M059J (cell line): ENCODE data around the gene WASHC2C. TPM values are rescaled to one million over a fixed set of nuclear protein-coding genes. Genes with fewer than 3 reads are reported as not detected.
"Not testable (repeated sequence)": the region's sequence is repeated elsewhere in the genome, so short reads cannot be mapped to it uniquely, and the experiment has no call there.

Experiments
- DNase-seq: peaks from one replicate; pipeline ENCODE4 v3.0.0-alpha.2; 2012; ENCODE audit warnings: low read depth
- total RNA-seq: library from RNA; depleted of rRNA; stranded (reverse); fragments of >200 nt; shearing (Covaris generic); gene quantifications from 2 replicates; pipeline ENCODE4 v1.2.3, GENCODE V29; 2014

WASHC2C gene
- total RNA-seq, 1 experiment from 2014 or later, result 11.8 TPM

DNA sequence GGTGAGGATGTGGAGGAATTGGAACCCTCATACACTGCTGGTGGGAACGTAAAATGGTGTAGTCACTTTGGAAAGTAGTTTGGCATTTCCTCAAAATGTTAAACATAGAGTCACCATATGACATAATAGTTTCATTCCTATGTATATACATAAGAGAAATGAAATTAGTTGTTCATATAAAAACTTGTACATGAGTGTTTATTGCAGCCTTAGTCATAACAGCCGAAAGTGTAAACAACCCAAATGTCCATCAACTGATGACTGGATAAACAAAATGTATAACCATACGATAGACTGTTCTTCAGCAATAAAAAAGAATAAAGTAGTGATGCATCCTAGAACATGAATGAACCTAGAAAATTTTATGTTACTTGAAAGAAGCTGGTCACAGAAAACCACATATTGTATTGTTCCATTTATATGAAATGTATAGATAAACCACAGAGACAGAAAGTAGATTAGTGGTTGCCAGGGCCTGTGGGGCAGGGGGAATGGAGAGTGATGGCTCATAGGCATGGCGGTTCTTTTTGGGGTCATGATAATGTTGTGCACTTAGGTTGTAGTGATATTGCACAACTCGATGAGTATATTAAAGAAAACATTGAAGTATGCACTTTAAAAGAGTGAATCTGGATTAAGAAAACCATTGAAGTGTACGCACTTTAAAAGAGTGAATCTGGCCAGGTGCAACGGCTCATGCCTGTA, 44.8 kb downstream of the WASHC2C start:
- DNase-seq, result not testable (repeated sequence)

DNA sequence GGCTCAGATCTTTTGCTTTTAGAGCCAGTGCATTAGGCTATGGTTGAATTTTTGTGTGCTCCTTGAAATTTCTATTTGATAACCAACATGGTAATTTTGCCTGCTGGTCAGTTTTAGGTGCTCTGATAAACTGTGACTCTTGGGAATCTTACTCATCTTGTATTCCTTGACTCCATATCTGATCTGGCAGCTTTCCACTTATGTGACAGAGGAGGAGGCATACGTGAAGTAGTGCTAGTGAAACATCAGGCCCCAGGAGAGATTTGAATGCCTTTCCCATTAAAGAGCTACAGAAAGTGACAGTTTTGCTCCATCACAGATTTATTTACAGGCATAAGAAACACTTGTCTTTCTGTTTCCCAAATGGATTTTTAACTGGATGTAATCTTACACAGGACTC, 59.2 kb downstream of the WASHC2C start:
- DNase-seq, result not testable (repeated sequence)

DNA sequence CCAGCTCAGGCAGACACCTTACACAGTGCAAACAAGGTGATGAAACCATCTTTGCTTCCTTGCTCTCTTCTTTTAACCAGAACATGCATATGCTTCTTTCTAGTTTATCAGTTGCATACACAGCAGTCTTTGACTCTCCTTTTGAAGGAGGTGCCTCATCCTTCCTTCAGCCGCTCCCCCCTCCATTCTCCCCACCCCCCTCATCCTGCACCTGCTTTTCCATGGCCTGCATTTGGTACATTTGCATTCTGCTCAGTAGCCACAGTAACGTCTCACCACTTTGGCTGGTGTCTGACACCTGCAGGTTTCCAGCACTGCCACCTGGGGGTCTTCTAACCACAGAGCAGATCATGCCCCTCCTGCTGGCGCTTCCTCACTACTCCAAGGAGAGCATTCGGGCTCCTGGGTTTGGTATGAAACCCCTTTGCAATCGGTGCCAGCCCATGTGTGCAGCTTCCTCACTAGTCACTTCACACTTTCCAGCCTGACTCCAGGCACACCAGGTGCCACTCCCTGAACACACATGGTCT, 60.2 kb downstream of the WASHC2C start:
- DNase-seq, result not testable (repeated sequence)

- not testable (repeated sequence) for DNase-seq
Measured at GRCh38 chr10:45789991-45790390, 62.9 kb downstream of the WASHC2C start.

GRCh38 chr10:45790694-45791426, 63.8 kb downstream of the WASHC2C start:
- peak; percentile 13 for DNase-seq

DNA sequence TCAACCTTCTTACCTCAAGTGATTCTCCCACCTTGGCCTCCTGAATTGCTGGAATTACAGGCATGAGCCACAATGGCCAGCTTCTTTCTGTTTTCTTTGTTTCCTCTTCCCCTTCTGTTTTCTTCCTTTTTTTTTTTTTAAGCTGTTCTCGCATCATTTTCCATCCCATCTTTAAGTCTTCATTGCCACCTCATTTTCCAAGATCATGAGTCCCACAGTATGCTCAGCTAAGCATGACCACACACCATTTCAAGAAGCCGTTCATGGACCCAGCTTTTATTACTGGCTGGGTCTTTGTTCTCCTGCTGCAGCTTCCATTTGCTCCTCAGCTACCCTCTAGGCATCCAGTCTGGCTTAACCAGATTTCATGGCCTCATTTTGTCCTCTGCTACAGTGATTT, 67.7 kb downstream of the WASHC2C start:
- not testable (repeated sequence) for DNase-seq

- peak; percentile 88 for DNase-seq
Measured at GRCh38 chr10:45803060-45804010, 76.3 kb downstream of the WASHC2C start.

DNA sequence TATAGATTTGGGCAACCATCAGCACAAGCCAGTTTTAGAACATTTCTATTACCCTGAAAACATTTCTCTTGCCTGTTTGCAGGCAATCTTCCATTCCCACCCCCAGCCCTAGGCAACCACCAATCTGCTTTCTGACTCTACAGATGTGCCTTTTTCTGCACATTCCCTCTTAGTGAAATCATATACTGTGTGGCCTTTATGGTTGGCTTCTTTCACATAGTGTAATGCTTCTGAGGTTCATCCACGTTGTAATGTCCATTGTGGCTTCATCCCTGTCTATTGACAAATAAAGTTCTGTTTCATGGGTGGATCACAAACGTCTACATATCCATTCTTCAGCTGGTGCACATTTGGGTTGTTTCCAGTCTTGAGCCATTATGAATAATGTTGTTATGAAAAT, 77.9 kb downstream of the WASHC2C start:
- DNase-seq, result not testable (repeated sequence)

GRCh38 chr10:45809837-45810236, 82.8 kb downstream of the WASHC2C start:
- no peak for DNase-seq

DNA sequence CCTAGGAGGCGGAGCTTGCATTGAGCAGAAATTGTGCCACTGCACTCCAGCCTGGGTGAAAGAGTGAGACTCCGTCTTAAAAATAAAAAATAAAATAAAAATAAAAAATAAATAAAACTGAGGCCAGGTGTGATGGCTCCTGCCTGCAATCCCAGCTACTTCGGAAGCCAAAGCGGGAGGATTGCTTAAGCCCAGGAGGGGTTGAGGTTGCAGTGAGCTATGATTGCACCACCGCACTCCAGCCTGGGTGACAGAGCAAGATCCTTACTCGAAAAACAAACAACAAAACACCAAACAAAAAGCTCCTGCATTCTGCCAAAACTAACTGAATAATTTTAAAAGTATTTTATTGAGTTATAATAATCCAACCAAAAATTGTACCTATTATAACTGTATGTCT, 84.0 kb downstream of the WASHC2C start:
- DNase-seq, result no peak

- DNase-seq, result not testable (repeated sequence)
Measured at GRCh38 chr10:45812959-45813358, 85.9 kb downstream of the WASHC2C start.

DNA sequence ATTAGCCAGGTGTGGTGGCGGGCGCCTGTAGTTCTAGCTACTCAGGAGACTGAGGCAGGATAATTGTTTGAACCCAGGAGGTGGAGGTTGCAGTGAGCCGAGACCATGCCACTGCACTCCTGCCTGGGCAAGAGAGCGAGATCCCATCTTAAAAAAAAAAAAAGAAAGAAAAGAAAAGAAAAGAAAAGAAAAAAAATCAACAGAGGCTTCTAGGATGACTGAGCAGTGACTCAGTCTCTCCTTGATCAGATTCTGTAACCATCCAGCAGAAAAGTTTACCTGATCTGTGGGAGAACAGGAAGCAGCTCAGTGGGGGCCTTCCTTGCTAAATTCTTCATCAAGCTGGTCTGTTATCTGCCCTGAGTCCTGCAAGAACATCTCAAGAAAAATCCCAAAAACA, 87.1 kb downstream of the WASHC2C start:
- DNase-seq, result peak; percentile 49

DNA sequence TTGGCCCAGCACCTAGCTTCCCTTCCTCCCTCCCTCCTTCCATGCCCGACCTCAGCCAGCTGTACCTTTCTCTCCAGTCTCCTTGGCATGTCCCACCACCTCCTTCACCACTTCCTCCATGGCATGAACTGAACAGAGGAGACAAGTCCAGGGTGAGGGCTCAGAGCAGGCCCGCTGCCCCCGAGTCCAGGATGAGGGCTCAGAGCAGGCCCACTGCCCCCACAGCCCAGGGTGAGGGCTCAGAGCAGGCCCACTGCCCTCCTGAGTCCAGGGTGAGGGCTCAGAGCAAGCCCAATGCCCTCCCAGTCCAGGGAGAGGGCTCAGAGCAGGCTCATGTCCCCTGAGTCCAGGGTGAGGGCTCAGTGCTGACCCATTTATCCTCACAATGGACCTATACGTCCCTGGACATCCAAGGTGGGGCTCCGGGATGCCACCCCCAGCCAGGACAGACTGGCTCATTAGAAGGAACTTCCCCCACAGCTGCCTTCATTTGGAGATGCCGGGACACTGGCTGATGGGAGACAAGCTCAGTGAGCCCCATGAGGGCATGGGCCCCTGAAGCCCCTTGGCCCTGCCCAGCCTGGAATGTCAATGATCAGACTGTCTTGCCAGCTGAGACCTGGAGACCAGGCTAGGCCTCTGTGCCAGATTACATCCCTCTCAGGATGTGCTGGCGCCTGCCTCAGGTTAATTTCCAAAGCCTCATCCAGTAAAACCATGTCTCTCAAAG, 90.2 kb downstream of the WASHC2C start:
- no peak for DNase-seq

GRCh38 chr10:45817912-45818311, 90.8 kb downstream of the WASHC2C start:
- DNase-seq, result no peak

DNA sequence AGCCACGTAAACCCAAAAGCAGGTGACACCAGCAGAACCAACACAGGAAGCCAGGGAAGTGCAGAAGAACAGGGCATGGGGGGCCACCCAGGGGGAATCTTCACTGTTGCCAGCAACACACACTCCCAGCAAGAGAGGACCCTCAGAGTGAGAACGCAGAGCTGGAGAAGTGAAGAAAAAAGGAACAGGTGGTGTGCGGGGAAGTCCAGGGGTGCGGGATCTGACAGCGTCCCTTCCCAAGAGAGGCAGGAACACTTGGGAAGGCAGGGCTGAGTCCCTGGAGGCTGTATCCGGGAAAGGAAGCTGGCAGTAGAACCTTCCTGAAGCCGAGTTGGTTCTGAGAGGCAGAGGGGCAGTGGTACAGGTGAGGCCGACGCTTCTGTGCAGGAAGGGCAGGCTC, 92.5 kb downstream of the WASHC2C start:
- DNase-seq, result no peak

DNA sequence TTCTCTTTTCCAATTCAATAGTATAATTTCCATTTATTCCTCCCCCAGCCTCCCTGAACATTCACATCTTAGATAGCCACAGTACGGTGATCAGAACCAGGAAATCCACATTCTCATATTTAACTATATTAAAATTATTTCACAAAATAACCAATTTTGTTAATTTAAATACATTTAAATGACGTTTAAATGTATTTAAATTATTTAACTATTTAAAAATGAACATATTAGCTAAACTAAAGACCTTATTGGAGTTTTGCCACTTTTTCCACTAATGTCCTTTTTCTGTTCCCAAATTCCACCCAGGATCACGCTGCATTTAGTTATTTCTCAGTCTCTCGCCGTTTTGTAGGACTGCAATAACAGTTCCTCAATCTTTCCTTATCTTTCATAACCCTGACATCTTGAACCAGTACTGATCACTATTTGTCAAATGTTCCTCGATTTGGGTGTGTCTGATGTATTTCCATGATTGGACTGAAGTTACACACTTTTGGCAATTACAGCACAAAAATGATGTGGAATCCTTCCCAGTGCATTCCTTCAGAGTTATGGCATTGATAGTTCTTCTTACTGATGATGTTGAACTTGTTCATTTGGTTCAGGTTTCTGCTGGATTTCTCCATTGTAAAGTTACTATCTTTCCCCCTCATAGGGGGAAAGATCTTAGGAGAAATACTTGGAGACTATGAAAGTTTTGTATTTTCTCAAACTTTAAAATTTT, 93.2 kb downstream of the WASHC2C start:
- not testable (repeated sequence) for DNase-seq

- DNase-seq, result not testable (repeated sequence)
Measured at GRCh38 chr10:45822918-45823317, 95.9 kb downstream of the WASHC2C start.
